Smooth muscle cell (in vitro differentiated cells): ENCODE data around the gene APBA3. TPM values are rescaled to one million over a fixed set of nuclear protein-coding genes. Genes with fewer than 3 reads are reported as not detected.

Experiments
- DNase-seq: peaks from one replicate; lab custom pipeline; 2025; ENCODE audit not compliant: unreplicated experiment; lab: John Stamatoyannopoulos, UW
- H2AFZ ChIP-seq: fragments of 200-600 bp; sonication (generic); 2 replicates; pipeline ENCODE4 v1.6.0; 2016; ENCODE audit warnings: antibody characterized with exemption, low read depth, mild to moderate bottlenecking
- H3F3A ChIP-seq: fragments of 200-600 bp; sonication (generic); 2 replicates; pipeline ENCODE4 v1.6.0; 2017; ENCODE audit warnings: antibody characterized with exemption, low read depth
- H3K27ac ChIP-seq: fragments of 200-600 bp; sonication (generic); 2 replicates; pipeline ENCODE4 v1.5.1; 2016; ENCODE audit warnings: low read depth, mild to moderate bottlenecking
- H3K27me3 ChIP-seq: fragments of 200-600 bp; sonication (generic); 2 replicates; pipeline ENCODE4 v1.6.1; 2016; ENCODE audit warnings: low read depth, mild to moderate bottlenecking
- H3K36me3 ChIP-seq: fragments of 200-600 bp; sonication (generic); 2 replicates; pipeline ENCODE4 v1.5.1; 2016; ENCODE audit warnings: low read depth
- H3K4me1 ChIP-seq: fragments of 200-600 bp; sonication (generic); 2 replicates; pipeline ENCODE4 v1.5.1; 2016; ENCODE audit warnings: low read depth
- H3K4me2 ChIP-seq: fragments of 200-600 bp; sonication (generic); 2 replicates; pipeline ENCODE4 v1.6.0; 2016; ENCODE audit warnings: mild to moderate bottlenecking
- H3K4me3 ChIP-seq: fragments of 200-600 bp; sonication (generic); 2 replicates; pipeline ENCODE4 v1.5.1; 2016; ENCODE audit warnings: mild to moderate bottlenecking
- H3K79me2 ChIP-seq: fragments of 200-600 bp; sonication (generic); 2 replicates; pipeline ENCODE4 v1.6.0; 2016; ENCODE audit warnings: low read depth, mild to moderate bottlenecking
- H3K9ac ChIP-seq: fragments of 200-600 bp; sonication (generic); 2 replicates; pipeline ENCODE4 v1.6.0; 2016; ENCODE audit warnings: low read depth
- H3K9me3 ChIP-seq: fragments of 200-600 bp; sonication (generic); replicated peaks from 2 replicates; pipeline ENCODE4 v1.5.1; 2016; ENCODE audit warnings: low read depth
- H4K20me1 ChIP-seq: fragments of 200-600 bp; sonication (generic); 2 replicates; pipeline ENCODE4 v1.6.0; 2016; ENCODE audit warnings: low read depth
- WGBS: methylation state at CpG from one replicate; pipeline ENCODE4 v1.1.7; 2016; ENCODE audit warnings: low lambda C conversion rate; 5-methylcytosine and 5-hydroxymethylcytosine counted together
- polyA plus RNA-seq: library from polyadenylated mRNA; unstranded; fragments of >200 nt; fragmentation: Nextera tagmentation; extraction: Ambion mirVana; gene quantifications from 2 replicates; pipeline ENCODE4 v1.2.1, GENCODE V29; 2016
- total RNA-seq: library from RNA; depleted of rRNA; stranded (reverse); fragments of >200 nt; gene quantifications from 2 replicates; pipeline ENCODE4 v1.2.3, GENCODE V29; 2014
- TF ChIP-seq, protein P1 (sequence below): fragments of 200-600 bp; sonication (generic); IDR thresholded peaks from 2 replicates; pipeline ENCODE4 v1.5.1; 2017; ENCODE audit warnings: borderline replicate concordance, mild to moderate bottlenecking, antibody characterized with exemption; ENCODE audit not compliant: insufficient read depth, poor library complexity, severe bottlenecking

APBA3 gene
- total and polyA plus RNA-seq, 2 experiments from 2014 or later, result 16.1 to 27.9 TPM

DNA sequence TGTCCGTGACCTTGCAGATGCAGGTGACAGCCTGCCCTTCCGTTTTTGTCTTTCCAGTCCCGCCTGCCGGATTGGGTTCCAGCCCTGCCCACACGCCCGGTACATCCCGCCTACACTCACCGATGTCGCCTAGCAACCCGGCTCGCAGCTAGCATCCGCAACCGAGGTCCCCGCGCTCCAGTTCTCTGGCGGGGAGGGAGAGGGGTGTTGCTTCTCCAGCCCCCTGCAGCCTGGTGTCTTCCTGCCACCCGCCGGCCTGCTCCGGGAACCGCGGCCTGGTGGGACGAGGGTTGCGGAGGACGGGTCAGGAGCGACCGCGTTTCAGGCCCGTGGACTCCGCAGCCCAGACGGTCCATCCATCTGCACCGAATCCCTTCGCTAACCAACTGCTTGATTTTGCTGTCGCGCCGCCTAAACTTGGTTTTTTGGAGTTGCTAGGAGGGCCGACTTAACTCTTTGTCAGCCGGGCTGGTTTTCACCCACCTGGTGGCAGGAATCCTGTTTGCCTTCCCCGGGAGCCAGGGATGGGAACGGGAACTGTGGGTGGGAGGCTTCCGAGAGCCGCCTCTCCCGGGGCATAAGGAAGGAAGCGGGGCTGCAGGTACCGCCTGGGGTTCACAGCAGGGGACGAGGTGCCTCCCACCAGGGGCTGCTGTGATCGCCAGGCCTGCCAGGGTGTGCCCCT, 40.1 kb upstream of the APBA3 start:
- Histone ChIP-seq H3K36me3 (no peaks in the 10 kb centered on the region), H4K20me1 (no peaks in the 10 kb centered on the region), H3K9me3 (no peaks in the 10 kb centered on the region), H3K4me3 (no peak overlapping the region), H3K9ac (no peak overlapping the region), H3K4me1 (no peaks in the 10 kb centered on the region), H3K27me3 (peaks cover 37% of the 10 kb centered on the region), H3K4me2 (no peak overlapping the region), H3F3A (no peaks in the 10 kb centered on the region), H3K79me2 (no peaks in the 10 kb centered on the region), H2AFZ (no peak overlapping the region), H3K27ac (no peak overlapping the region)
- 11% methylated on average over 44 of the region's 46 CpGs for WGBS
- no peak for DNase-seq
- TF ChIP-seq, protein P1, sequence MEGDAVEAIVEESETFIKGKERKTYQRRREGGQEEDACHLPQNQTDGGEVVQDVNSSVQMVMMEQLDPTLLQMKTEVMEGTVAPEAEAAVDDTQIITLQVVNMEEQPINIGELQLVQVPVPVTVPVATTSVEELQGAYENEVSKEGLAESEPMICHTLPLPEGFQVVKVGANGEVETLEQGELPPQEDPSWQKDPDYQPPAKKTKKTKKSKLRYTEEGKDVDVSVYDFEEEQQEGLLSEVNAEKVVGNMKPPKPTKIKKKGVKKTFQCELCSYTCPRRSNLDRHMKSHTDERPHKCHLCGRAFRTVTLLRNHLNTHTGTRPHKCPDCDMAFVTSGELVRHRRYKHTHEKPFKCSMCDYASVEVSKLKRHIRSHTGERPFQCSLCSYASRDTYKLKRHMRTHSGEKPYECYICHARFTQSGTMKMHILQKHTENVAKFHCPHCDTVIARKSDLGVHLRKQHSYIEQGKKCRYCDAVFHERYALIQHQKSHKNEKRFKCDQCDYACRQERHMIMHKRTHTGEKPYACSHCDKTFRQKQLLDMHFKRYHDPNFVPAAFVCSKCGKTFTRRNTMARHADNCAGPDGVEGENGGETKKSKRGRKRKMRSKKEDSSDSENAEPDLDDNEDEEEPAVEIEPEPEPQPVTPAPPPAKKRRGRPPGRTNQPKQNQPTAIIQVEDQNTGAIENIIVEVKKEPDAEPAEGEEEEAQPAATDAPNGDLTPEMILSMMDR, result peak; percentile 31

DNA sequence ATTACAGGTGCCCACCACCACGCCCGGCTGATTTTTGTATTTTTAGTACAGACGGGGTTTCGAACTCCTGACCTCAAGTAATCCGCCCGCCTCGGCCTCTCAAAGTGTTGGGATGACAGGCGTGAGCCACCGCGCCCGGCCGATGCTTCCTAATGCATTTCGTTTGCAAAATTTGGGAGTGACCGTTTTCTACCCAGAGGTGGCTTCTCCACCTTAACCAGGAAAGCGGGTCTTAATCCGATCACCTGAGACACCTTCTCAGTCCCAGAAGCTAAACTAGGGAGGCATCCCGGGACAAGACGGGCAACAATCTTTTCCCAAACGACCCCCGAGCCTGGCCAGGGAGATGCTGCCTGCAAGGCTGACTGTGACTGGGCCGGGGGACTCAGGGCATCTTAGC, 39.5 kb upstream of the APBA3 start:
- Histone ChIP-seq H3K36me3 (no peaks in the 10 kb centered on the region), H3K9me3 (no peaks in the 10 kb centered on the region), H3F3A (no peaks in the 10 kb centered on the region), H4K20me1 (no peaks in the 10 kb centered on the region), H3K9ac (no peak overlapping the region), H3K27me3 (peaks cover 37% of the 10 kb centered on the region), H2AFZ (no peak overlapping the region), H3K4me2 (no peak overlapping the region), H3K27ac (no peak overlapping the region), H3K79me2 (no peaks in the 10 kb centered on the region), H3K4me3 (no peak overlapping the region), H3K4me1 (no peaks in the 10 kb centered on the region)
- no peak for DNase-seq
- 63% methylated on average over 21 of the region's 21 CpGs for WGBS
- TF ChIP-seq, protein P1, result no peak

DNA sequence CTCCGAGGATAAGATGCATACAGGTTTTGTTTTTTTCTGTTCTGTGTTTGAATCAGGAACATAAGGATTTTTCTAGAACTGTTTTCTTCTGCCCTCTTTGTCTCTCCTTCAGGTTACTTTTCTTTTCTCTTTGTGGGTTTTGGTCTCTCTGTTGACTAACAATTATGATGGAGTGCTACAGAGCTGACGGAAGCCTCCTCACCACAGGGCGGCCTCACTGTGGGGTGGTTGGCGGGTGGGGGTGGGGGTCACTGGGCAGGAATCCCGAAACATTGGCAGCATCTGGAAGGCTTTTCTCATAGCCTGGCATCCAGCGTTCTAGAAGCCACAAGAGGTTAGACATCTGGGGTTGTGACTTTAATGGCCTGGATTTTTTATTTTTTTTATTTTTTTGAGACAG, 36.6 kb upstream of the APBA3 start:
- Histone ChIP-seq H3K4me3 (no peak overlapping the region), H3K27ac (no peak overlapping the region), H3K9ac (no peak overlapping the region), H3K4me2 (no peak overlapping the region), H3F3A (no peaks in the 10 kb centered on the region), H3K9me3 (no peaks in the 10 kb centered on the region), H3K4me1 (no peaks in the 10 kb centered on the region), H2AFZ (no peak overlapping the region), H3K36me3 (no peaks in the 10 kb centered on the region), H3K79me2 (no peaks in the 10 kb centered on the region), H3K27me3 (peaks cover 37% of the 10 kb centered on the region), H4K20me1 (no peaks in the 10 kb centered on the region)
- TF ChIP-seq, protein P1, result no peak
- 86% methylated on average over 6 of the region's 6 CpGs for WGBS
- no peak for DNase-seq

DNA sequence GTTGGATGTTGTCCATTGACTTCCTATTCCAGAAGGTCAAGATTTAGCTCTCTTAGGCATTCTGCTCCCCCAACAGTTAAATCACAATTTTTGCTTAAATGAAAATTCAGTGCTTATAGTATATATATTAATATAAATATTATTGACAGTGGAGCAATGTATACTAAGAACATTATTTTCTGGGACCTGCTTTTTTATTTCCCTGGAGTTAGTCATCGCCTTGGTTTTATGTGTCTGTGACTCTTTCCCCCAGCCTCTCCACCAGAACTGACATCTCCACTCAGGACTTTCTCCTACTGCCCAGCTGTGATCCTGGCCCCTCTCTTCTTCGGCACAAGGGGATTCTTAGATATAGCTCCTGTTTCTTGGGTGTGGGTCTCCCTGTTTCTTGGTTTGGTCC, 34.9 kb upstream of the APBA3 start:
- Histone ChIP-seq H2AFZ (no peak overlapping the region), H3K9me3 (no peaks in the 10 kb centered on the region), H3K4me1 (no peaks in the 10 kb centered on the region), H3K4me3 (no peak overlapping the region), H4K20me1 (no peaks in the 10 kb centered on the region), H3K79me2 (no peaks in the 10 kb centered on the region), H3K27ac (no peak overlapping the region), H3K27me3 (peaks cover 24% of the 10 kb centered on the region), H3K9ac (no peak overlapping the region), H3K36me3 (no peaks in the 10 kb centered on the region), H3K4me2 (no peak overlapping the region), H3F3A (no peaks in the 10 kb centered on the region)
- DNase-seq, result no peak
- 94% methylated on average over 2 of the region's 2 CpGs for WGBS
- TF ChIP-seq, protein P1, result no peak
